SK-N-SH treated with all-trans-retinoic acid at 6 μM for 48 hours (cell line): ENCODE data around the gene TLE4.

Experiments used
- ATAC-seq: fragments of 200-7000 bp; cut with Tn5 transposase; 3 replicates; pipeline ENCODE4 v1.9.1; 2020; ENCODE audit warnings: mild to moderate bottlenecking, moderate library complexity
- ARNTL ChIP-seq: fragments of 450-650 bp; formaldehyde crosslinking; IDR thresholded peaks from 2 replicates; pipeline ENCODE4 v1.5.0; 2020; ENCODE audit warnings: low read depth, mild to moderate bottlenecking, moderate library complexity, borderline replicate concordance
- BACH2 ChIP-seq: fragments of 250-450 bp; sonication (Bioruptor Pico); IDR thresholded peaks from 2 replicates; pipeline ENCODE4 v1.9.0; 2021; ENCODE audit warnings: mild to moderate bottlenecking, borderline replicate concordance
- CREB5 ChIP-seq: fragments of 250-450 bp; sonication (Bioruptor Pico); IDR thresholded peaks from 2 replicates; pipeline ENCODE4 v1.5.1; 2020; ENCODE audit warnings: low read depth, mild to moderate bottlenecking, moderate library complexity
- CSDC2 ChIP-seq: fragments of 250-450 bp; sonication (Bioruptor Pico); IDR thresholded peaks from 2 replicates; pipeline ENCODE4 v1.5.0; 2020; ENCODE audit warnings: mild to moderate bottlenecking, moderate library complexity
- CSRNP3 ChIP-seq: fragments of 250-450 bp; sonication (Bioruptor Pico); IDR thresholded peaks from 2 replicates; pipeline ENCODE4 v1.5.1; 2021; ENCODE audit warnings: mild to moderate bottlenecking, moderate library complexity
- ESRRG ChIP-seq: fragments of 250-450 bp; sonication (Bioruptor Pico); IDR thresholded peaks from 2 replicates; pipeline ENCODE4 v1.6.1; 2021; ENCODE audit warnings: mild to moderate bottlenecking
- ISL1 ChIP-seq: fragments of 250-450 bp; sonication (Bioruptor Pico); IDR thresholded peaks from 2 replicates; pipeline ENCODE4 v2.1.2; 2022; ENCODE audit warnings: mild to moderate bottlenecking, moderate library complexity
- OSR1 ChIP-seq: fragments of 250-450 bp; sonication (Bioruptor Pico); IDR thresholded peaks from 2 replicates; pipeline ENCODE4 v1.8.0; 2022; ENCODE audit warnings: moderate library complexity, mild to moderate bottlenecking, inconsistent platforms
- PATZ1 ChIP-seq: fragments of 250-450 bp; sonication (Bioruptor Pico); IDR thresholded peaks from 2 replicates; pipeline ENCODE4 v1.8.0; 2020; ENCODE audit warnings: mild to moderate bottlenecking, moderate library complexity, borderline replicate concordance
- POU6F1 ChIP-seq: fragments of 250-450 bp; sonication (Bioruptor Pico); IDR thresholded peaks from 2 replicates; pipeline ENCODE4 v1.8.0; 2021; ENCODE audit warnings: low read depth, mild to moderate bottlenecking, moderate library complexity, borderline replicate concordance
- PPARA ChIP-seq: fragments of 250-450 bp; sonication (Bioruptor Pico); IDR thresholded peaks from 2 replicates; pipeline ENCODE4 v1.5.0; 2020; ENCODE audit warnings: mild to moderate bottlenecking, borderline replicate concordance
- RARB ChIP-seq: fragments of 250-450 bp; sonication (Bioruptor Pico); IDR thresholded peaks from 2 replicates; pipeline ENCODE4 v1.8.0; 2021; ENCODE audit warnings: mild to moderate bottlenecking, moderate library complexity
- SNAI2 ChIP-seq: fragments of 250-450 bp; sonication (Bioruptor Pico); IDR thresholded peaks from 2 replicates; pipeline ENCODE4 v1.5.0; 2020; ENCODE audit warnings: mild to moderate bottlenecking, moderate library complexity
- TCF4 ChIP-seq: fragments of 250-450 bp; sonication (Bioruptor Pico); IDR thresholded peaks from 2 replicates; pipeline ENCODE4 v1.8.0; 2021; ENCODE audit warnings: mild to moderate bottlenecking, moderate library complexity, borderline replicate concordance
- TOX ChIP-seq: fragments of 250-450 bp; sonication (Bioruptor Pico); IDR thresholded peaks from 2 replicates; pipeline ENCODE4 v1.8.0; 2021; ENCODE audit warnings: mild to moderate bottlenecking, moderate library complexity, borderline replicate concordance
- TSHZ2 ChIP-seq: fragments of 250-450 bp; sonication (Bioruptor Pico); IDR thresholded peaks from 2 replicates; pipeline ENCODE4 v1.5.0; 2020; ENCODE audit warnings: mild to moderate bottlenecking, moderate library complexity
- ZC3H10 ChIP-seq: fragments of 250-450 bp; sonication (Bioruptor Pico); IDR thresholded peaks from 2 replicates; pipeline ENCODE4 v1.5.1; 2021; ENCODE audit warnings: mild to moderate bottlenecking, moderate library complexity
- ZFP3 ChIP-seq: fragments of 250-450 bp; sonication (Bioruptor Pico); IDR thresholded peaks from 2 replicates; pipeline ENCODE4 v1.5.0; 2020; ENCODE audit warnings: mild to moderate bottlenecking, moderate library complexity
- ZFP30 ChIP-seq: fragments of 450-650 bp; formaldehyde crosslinking; IDR thresholded peaks from 2 replicates; pipeline ENCODE4 v1.5.0; 2022; ENCODE audit warnings: mild to moderate bottlenecking, moderate library complexity
- ZNF565 ChIP-seq: fragments of 450-650 bp; formaldehyde crosslinking; conservative IDR thresholded peaks from 2 replicates; pipeline ENCODE4 v1.5.0; 2020; ENCODE audit warnings: low read depth, mild to moderate bottlenecking, moderate library complexity
- ZNF70 ChIP-seq: fragments of 450-650 bp; formaldehyde crosslinking; IDR thresholded peaks from 2 replicates; pipeline ENCODE4 v1.5.0; 2020; ENCODE audit warnings: mild to moderate bottlenecking, moderate library complexity
- ZNF8 ChIP-seq: fragments of 450-650 bp; formaldehyde crosslinking; IDR thresholded peaks from 2 replicates; pipeline ENCODE4 v1.5.0; 2020; ENCODE audit warnings: mild to moderate bottlenecking, moderate library complexity

TLE4 gene

GRCh38 chr9:79701651-79702050 lies 129.9 kb downstream of the TLE4 start (continued):
- TF ChIP-seq PPARA (CRISPR knock-in tag) (no peak), CSRNP3 (CRISPR knock-in tag) (no peak), TCF4 (CRISPR knock-in tag) (no peak), ZC3H10 (no peak), POU6F1 (no peak)

GRCh38 chr9:79705704-79706103 lies 133.9 kb downstream of the TLE4 start:
- ATAC-seq, result no peak
- no peak for TF ChIP-seq CSDC2
- no peak for TF ChIP-seq ZFP30 (CRISPR knock-in tag)
- TF ChIP-seq TSHZ2 (CRISPR knock-in tag), result no peak
- no peak for TF ChIP-seq PATZ1 (CRISPR knock-in tag)
- no peak for TF ChIP-seq RARB (CRISPR knock-in tag)
- TF ChIP-seq ISL1 (CRISPR knock-in tag), result no peak

- no peak for ATAC-seq
- TF ChIP-seq BACH2, result no peak
- no peak for TF ChIP-seq POU6F1
- no peak for TF ChIP-seq ZFP3
- no peak for TF ChIP-seq ZNF565 (CRISPR knock-in tag)
These were observed 134.7 kb downstream of the TLE4 start for GRCh38 chr9:79706512-79706911.

GRCh38 chr9:79707589-79707988 lies 135.8 kb downstream of the TLE4 start:
- no peak for ATAC-seq
- TF ChIP-seq ESRRG (no peak), ZNF565 (CRISPR knock-in tag) (no peak), TCF4 (CRISPR knock-in tag) (no peak), CSRNP3 (CRISPR knock-in tag) (no peak), ZNF8 (no peak), CREB5 (no peak), RARB (CRISPR knock-in tag) (no peak), ISL1 (CRISPR knock-in tag) (no peak), TSHZ2 (CRISPR knock-in tag) (no peak), TOX (no peak), ARNTL (CRISPR knock-in tag) (no peak), ZNF70 (CRISPR knock-in tag) (no peak), SNAI2 (CRISPR knock-in tag) (no peak), ZFP3 (no peak), OSR1 (CRISPR knock-in tag) (no peak)
